PFSK-1 (cell line): ENCODE results near the gene FAM163B.

ENCODE experiments used
- POLR2AphosphoS5 ChIP-seq: IDR thresholded peaks from 2 replicates; pipeline ENCODE4 v1.6.1; 2012; ENCODE audit warnings: low read depth, mild to moderate bottlenecking, control low read depth, low read length, moderate library complexity
- TF ChIP-seq, protein P1 (sequence below), 2 experiments: IDR thresholded peaks; 2 replicates each; pipeline versions ENCODE4 v1.6.1 to v1.8.0; 2011 to 2012; ENCODE audit warnings: low read depth in 2 of 2, low read length in 2 of 2, control low read depth in 1 of 2, inconsistent platforms in 1 of 2, mild to moderate bottlenecking in 1 of 2, moderate library complexity in 1 of 2; ENCODE audit not compliant: insufficient read depth in 1 of 2

- no peak for TF ChIP-seq POLR2AphosphoS5
- TF ChIP-seq, protein P1, sequence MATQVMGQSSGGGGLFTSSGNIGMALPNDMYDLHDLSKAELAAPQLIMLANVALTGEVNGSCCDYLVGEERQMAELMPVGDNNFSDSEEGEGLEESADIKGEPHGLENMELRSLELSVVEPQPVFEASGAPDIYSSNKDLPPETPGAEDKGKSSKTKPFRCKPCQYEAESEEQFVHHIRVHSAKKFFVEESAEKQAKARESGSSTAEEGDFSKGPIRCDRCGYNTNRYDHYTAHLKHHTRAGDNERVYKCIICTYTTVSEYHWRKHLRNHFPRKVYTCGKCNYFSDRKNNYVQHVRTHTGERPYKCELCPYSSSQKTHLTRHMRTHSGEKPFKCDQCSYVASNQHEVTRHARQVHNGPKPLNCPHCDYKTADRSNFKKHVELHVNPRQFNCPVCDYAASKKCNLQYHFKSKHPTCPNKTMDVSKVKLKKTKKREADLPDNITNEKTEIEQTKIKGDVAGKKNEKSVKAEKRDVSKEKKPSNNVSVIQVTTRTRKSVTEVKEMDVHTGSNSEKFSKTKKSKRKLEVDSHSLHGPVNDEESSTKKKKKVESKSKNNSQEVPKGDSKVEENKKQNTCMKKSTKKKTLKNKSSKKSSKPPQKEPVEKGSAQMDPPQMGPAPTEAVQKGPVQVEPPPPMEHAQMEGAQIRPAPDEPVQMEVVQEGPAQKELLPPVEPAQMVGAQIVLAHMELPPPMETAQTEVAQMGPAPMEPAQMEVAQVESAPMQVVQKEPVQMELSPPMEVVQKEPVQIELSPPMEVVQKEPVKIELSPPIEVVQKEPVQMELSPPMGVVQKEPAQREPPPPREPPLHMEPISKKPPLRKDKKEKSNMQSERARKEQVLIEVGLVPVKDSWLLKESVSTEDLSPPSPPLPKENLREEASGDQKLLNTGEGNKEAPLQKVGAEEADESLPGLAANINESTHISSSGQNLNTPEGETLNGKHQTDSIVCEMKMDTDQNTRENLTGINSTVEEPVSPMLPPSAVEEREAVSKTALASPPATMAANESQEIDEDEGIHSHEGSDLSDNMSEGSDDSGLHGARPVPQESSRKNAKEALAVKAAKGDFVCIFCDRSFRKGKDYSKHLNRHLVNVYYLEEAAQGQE (IDR thresholded peaks at IDR 0.05; ENCODE audit: insufficient read depth in 1 of 2, low read depth in 2 of 2, low read length in 2 of 2): no peak
These were observed 36.0 kb upstream of the FAM163B start for GRCh38 chr9:133645021-133645765.
